SH-SY5Y (cell line): Measurements from ENCODE around the gene C11orf68.

ENCODE experiments used
- GATA2 ChIP-seq: IDR thresholded peaks from 2 replicates; pipeline ENCODE4 v1.6.1; 2011; ENCODE audit warnings: mild to moderate bottlenecking, low read depth, low read length
- GATA3 ChIP-seq: IDR thresholded peaks from 2 replicates; pipeline ENCODE4 v1.6.1; 2011; ENCODE audit warnings: low read depth, mild to moderate bottlenecking, low read length, moderate library complexity

GRCh38 chr11:65884716-65885092 lies 34.2 kb downstream of the C11orf68 start:
- TF ChIP-seq GATA3, result no peak
- no peak for TF ChIP-seq GATA2
